Neural cell (in vitro differentiated cells): ENCODE data around the gene CAPN6. TPM values are rescaled to one million over a fixed set of nuclear protein-coding genes. Genes with fewer than 3 reads are reported as not detected.

Experiments
- H2AFZ ChIP-seq: fragments of 200-600, 300-800 bp; sonication (generic), shearing (Covaris generic); 2 replicates; pipeline ENCODE4 v1.6.0; 2014; ENCODE audit warnings: low read depth, mild to moderate bottlenecking, antibody characterized with exemption, low read length, moderate library complexity
- H3F3A ChIP-seq: fragments of 200-600 bp; shearing (Covaris generic); 2 replicates; pipeline ENCODE4 v1.6.1; 2016; ENCODE audit warnings: mild to moderate bottlenecking, moderate library complexity, mixed read lengths, antibody characterized with exemption, low read length; ENCODE audit not compliant: insufficient read depth, poor library complexity, severe bottlenecking
- H3K27ac ChIP-seq: fragments of 200-600, 300-800 bp; sonication (generic), shearing (Covaris generic); 2 replicates; pipeline ENCODE4 v1.5.1; 2014; ENCODE audit warnings: mild to moderate bottlenecking, low read length, moderate library complexity
- H3K27me3 ChIP-seq: fragments of 300-800, 200-600 bp; sonication (generic), shearing (Covaris generic); 2 replicates; pipeline ENCODE4 v1.6.0; 2014; ENCODE audit warnings: mild to moderate bottlenecking, low read depth, low read length, moderate library complexity; ENCODE audit not compliant: insufficient read depth
- H3K36me3 ChIP-seq: fragments of 300-800, 200-600 bp; sonication (generic), shearing (Covaris generic); 2 replicates; pipeline ENCODE4 v1.5.1; 2014; ENCODE audit warnings: mild to moderate bottlenecking, antibody characterized with exemption, low read length, moderate library complexity; ENCODE audit not compliant: insufficient read depth
- H3K4me2 ChIP-seq: fragments of 300-800, 200-600 bp; sonication (generic), shearing (Covaris generic); 2 replicates; pipeline ENCODE4 v1.6.0; 2014; ENCODE audit warnings: mild to moderate bottlenecking, low read length
- H3K4me3 ChIP-seq: fragments of 300-800, 200-600 bp; sonication (generic), shearing (Covaris generic); 2 replicates; pipeline ENCODE4 v1.5.1; 2014; ENCODE audit warnings: mild to moderate bottlenecking, low read length, moderate library complexity
- H3K79me2 ChIP-seq: fragments of 200-600 bp; shearing (Covaris generic); replicated peaks from 2 replicates; pipeline ENCODE4 v1.6.0; 2014; ENCODE audit warnings: mild to moderate bottlenecking, low read length, moderate library complexity; ENCODE audit not compliant: insufficient read depth
- H3K9ac ChIP-seq: fragments of 300-800, 200-600 bp; sonication (generic), shearing (Covaris generic); 2 replicates; pipeline ENCODE4 v1.6.1; 2016; ENCODE audit warnings: mild to moderate bottlenecking, low read length, mixed read lengths
- H3K9me2 ChIP-seq: fragments of 200-600 bp; shearing (Covaris generic); 2 replicates; pipeline ENCODE4 v1.6.1; 2016; ENCODE audit warnings: mild to moderate bottlenecking, low read length, mixed read lengths; ENCODE audit not compliant: insufficient read depth
- H3K9me3 ChIP-seq: fragments of 200-600, 300-800 bp; sonication (generic), shearing (Covaris generic); 2 replicates; pipeline ENCODE4 v1.6.1; 2016; ENCODE audit warnings: mild to moderate bottlenecking, mixed run types, low read length, moderate library complexity, mixed read lengths
- H4K20me1 ChIP-seq: fragments of 200-600 bp; shearing (Covaris generic); 2 replicates; pipeline ENCODE4 v1.6.1; 2016; ENCODE audit warnings: mild to moderate bottlenecking, mixed run types; ENCODE audit not compliant: insufficient read depth
- CTCF ChIP-seq: fragments of 450-650 bp; IDR thresholded peaks from 2 replicates; pipeline ENCODE4 v1.5.1; 2014; ENCODE audit warnings: antibody characterized with exemption, mild to moderate bottlenecking, moderate library complexity; ENCODE audit not compliant: poor library complexity, severe bottlenecking
- EP300 ChIP-seq: fragments of 450-650 bp; conservative IDR thresholded peaks from 2 replicates; pipeline ENCODE4 v1.6.1; 2014; ENCODE audit warnings: antibody characterized with exemption, mild to moderate bottlenecking, moderate library complexity; ENCODE audit not compliant: poor library complexity, severe bottlenecking
- EZH2 ChIP-seq: fragments of 200-600, 300-800 bp; shearing (Covaris generic), sonication (generic); IDR thresholded peaks from 2 replicates; pipeline ENCODE4 v1.6.1; 2014; ENCODE audit warnings: antibody characterized with exemption, low read length, borderline replicate concordance, mild to moderate bottlenecking; ENCODE audit not compliant: insufficient read depth, poor library complexity, severe bottlenecking
- MXI1 ChIP-seq: fragments of 450-650 bp; conservative IDR thresholded peaks from 2 replicates; pipeline ENCODE4 v1.6.1; 2014; ENCODE audit warnings: antibody characterized with exemption, mild to moderate bottlenecking; ENCODE audit not compliant: poor library complexity, severe bottlenecking
- POLR2AphosphoS5 ChIP-seq: IDR thresholded peaks from 2 replicates; pipeline ENCODE4 v1.6.1; 2012
- RAD21 ChIP-seq: fragments of 450-650 bp; conservative IDR thresholded peaks from 2 replicates; pipeline ENCODE4 v1.6.1; 2014; ENCODE audit warnings: antibody characterized with exemption, mild to moderate bottlenecking, moderate library complexity
- REST ChIP-seq: IDR thresholded peaks from 2 replicates; pipeline ENCODE4 v1.6.1; 2012; ENCODE audit warnings: borderline replicate concordance
- SMC3 ChIP-seq: fragments of 450-650 bp; conservative IDR thresholded peaks from 2 replicates; pipeline ENCODE4 v1.6.1; 2014; ENCODE audit warnings: antibody characterized with exemption, mild to moderate bottlenecking, moderate library complexity; ENCODE audit not compliant: poor library complexity
- TAF1 ChIP-seq: IDR thresholded peaks from 2 replicates; pipeline ENCODE4 v1.6.1; 2012; ENCODE audit warnings: low read depth
- polyA plus RNA-seq: library from polyadenylated mRNA; depleted of rRNA; stranded (reverse); fragments of >200 nt; gene quantifications from 2 replicates; pipeline ENCODE4 v1.2.3, GENCODE V29; 2014

Gene CAPN6
- polyA plus RNA-seq, 1 donor from 2014 or later: 0.46 TPM

GRCh38 chrX:111282991-111283390 is 12.7 kb upstream of the CAPN6 start:
- no peak for TF ChIP-seq SMC3
- no peak for TF ChIP-seq REST
- TF ChIP-seq MXI1: no peak
- TF ChIP-seq RAD21: no peak
- no peak for TF ChIP-seq EP300
- TF ChIP-seq TAF1: no peak
- no peak for TF ChIP-seq POLR2AphosphoS5
- TF ChIP-seq CTCF: no peak
- TF ChIP-seq EZH2: no peak
- Histone ChIP-seq H2AFZ (no peak overlapping the region), H3K9me2 (no peaks in the 10 kb centered on the region), H4K20me1 (no peaks in the 10 kb centered on the region), H3F3A (no peaks in the 10 kb centered on the region), H3K4me3 (no peak overlapping the region), H3K79me2 (no peaks in the 10 kb centered on the region), H3K4me2 (no peak overlapping the region), H3K9ac (no peak overlapping the region), H3K27ac (no peak overlapping the region), H3K9me3 (no peaks in the 10 kb centered on the region), H3K36me3 (no peaks in the 10 kb centered on the region), H3K27me3 (no peaks in the 10 kb centered on the region)

GRCh38 chrX:111282139-111282538 is 11.9 kb upstream of the CAPN6 start:
- H3K79me2 ChIP-seq: no peaks in the 10 kb centered on the region
- no peaks in the 10 kb centered on the region for H3K9me3 ChIP-seq
- no peak overlapping the region for H3K27ac ChIP-seq
- no peaks in the 10 kb centered on the region for H3F3A ChIP-seq
- TF ChIP-seq POLR2AphosphoS5 (no peak), TAF1 (no peak), CTCF (no peak), MXI1 (no peak)
- no peaks in the 10 kb centered on the region for H3K9me2 ChIP-seq
- H4K20me1 ChIP-seq: no peaks in the 10 kb centered on the region
- H3K9ac ChIP-seq: no peak overlapping the region
- H3K4me3 ChIP-seq: no peak overlapping the region
- H3K36me3 ChIP-seq: no peaks in the 10 kb centered on the region
- H2AFZ ChIP-seq: no peak overlapping the region
- H3K27me3 ChIP-seq: no peaks in the 10 kb centered on the region
- H3K4me2 ChIP-seq: no peak overlapping the region
